8988T (cell line): ENCODE measurements around the gene LUZP2.

Experiments used
- DNase-seq: peaks from one replicate; pipeline ENCODE4 v3.0.0; 2011

Gene LUZP2

GRCh38 chr11:24572376-24572775, 75.5 kb downstream of the LUZP2 start:
- no peak for DNase-seq

GRCh38 chr11:24574461-24574860, 77.6 kb downstream of the LUZP2 start:
- DNase-seq: no peak

GRCh38 chr11:24575392-24575791, 78.5 kb downstream of the LUZP2 start:
- no peak for DNase-seq

- no peak for DNase-seq
Measured at GRCh38 chr11:24585192-24585591, 88.3 kb downstream of the LUZP2 start.

GRCh38 chr11:24587635-24588034, 90.8 kb downstream of the LUZP2 start:
- no peak for DNase-seq

GRCh38 chr11:24588081-24588480, 91.2 kb downstream of the LUZP2 start:
- DNase-seq: no peak

GRCh38 chr11:24589064-24589463, 92.2 kb downstream of the LUZP2 start:
- DNase-seq: no peak

- no peak for DNase-seq
Measured at GRCh38 chr11:24591283-24591682, 94.4 kb downstream of the LUZP2 start.

- DNase-seq: no peak
Measured at GRCh38 chr11:24592360-24592759, 95.5 kb downstream of the LUZP2 start.

GRCh38 chr11:24593332-24593731, 96.5 kb downstream of the LUZP2 start:
- no peak for DNase-seq

- no peak for DNase-seq
Measured at GRCh38 chr11:24594401-24594800, 97.5 kb downstream of the LUZP2 start.

GRCh38 chr11:24598641-24599040, 101.8 kb downstream of the LUZP2 start:
- DNase-seq: no peak

- no peak for DNase-seq
Measured at GRCh38 chr11:24609192-24610119, 112.6 kb downstream of the LUZP2 start.

GRCh38 chr11:24615451-24616160, 118.8 kb downstream of the LUZP2 start:
- DNase-seq: no peak

GRCh38 chr11:24617856-24618255, 121.0 kb downstream of the LUZP2 start:
- DNase-seq: no peak

GRCh38 chr11:24619900-24620299, 123.0 kb downstream of the LUZP2 start:
- DNase-seq: no peak

GRCh38 chr11:24622262-24622661, 125.4 kb downstream of the LUZP2 start:
- DNase-seq: no peak

GRCh38 chr11:24623121-24623520, 126.3 kb downstream of the LUZP2 start:
- DNase-seq: no peak

- DNase-seq: no peak
Measured at GRCh38 chr11:24624432-24624831, 127.6 kb downstream of the LUZP2 start.

GRCh38 chr11:24625975-24626374, 129.1 kb downstream of the LUZP2 start:
- no peak for DNase-seq

- DNase-seq: no peak
Measured at GRCh38 chr11:24628224-24628776, 131.4 kb downstream of the LUZP2 start.

- DNase-seq: no peak
Measured at GRCh38 chr11:24634606-24635160, 137.8 kb downstream of the LUZP2 start.

GRCh38 chr11:24635588-24636290, 138.9 kb downstream of the LUZP2 start:
- DNase-seq: no peak
